ENCODE measurements around the gene C9orf85.
A peak's percentile ranks its signal among the peaks of the same experiment; 100 is the strongest.

C9orf85 gene

DNA sequence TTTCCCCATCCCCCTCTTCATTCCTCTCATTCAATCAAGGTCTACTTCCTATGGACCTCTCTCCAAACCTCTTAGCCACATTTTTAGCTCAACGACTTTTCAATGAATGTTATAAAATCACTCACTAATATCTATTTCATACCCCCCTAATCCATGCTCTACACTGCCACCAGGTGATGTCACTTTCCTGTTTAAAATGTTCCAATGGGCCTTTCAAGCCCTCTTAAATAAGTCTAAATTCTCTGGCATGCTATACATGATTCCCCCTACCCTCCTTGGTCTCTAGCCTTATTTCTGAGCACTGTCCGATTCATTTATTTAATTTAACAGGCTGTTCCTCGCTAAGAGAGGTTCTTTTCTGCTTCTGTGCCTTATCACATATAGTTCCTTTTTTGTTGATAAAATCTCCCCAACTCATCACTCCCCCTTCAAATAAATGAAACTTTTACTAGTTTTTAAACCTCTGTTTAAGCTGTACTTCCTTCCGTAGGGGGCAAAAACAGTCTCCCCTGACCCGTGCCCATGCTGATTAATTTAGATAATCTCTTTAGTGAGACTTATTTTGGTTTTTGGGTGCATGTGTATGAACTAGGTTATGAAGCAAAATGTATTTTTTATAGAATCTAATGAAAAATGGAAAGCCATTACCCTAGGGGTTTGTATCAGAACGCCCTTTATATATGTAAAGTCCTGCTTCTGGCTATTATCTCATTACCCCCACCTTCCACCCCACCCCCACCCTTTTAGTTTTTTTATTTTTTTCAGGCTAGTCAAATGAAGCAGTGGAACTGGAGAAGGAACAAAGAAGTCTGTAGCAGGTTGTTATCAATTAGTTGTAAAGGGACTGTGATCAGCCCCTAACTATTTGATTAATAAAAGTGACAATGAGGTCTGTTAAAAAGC lies 9.5 kb upstream of the C9orf85 start:
- no peak for DNase-seq (ENCODE audit: low read depth)
- TF ChIP-seq, protein P1, sequence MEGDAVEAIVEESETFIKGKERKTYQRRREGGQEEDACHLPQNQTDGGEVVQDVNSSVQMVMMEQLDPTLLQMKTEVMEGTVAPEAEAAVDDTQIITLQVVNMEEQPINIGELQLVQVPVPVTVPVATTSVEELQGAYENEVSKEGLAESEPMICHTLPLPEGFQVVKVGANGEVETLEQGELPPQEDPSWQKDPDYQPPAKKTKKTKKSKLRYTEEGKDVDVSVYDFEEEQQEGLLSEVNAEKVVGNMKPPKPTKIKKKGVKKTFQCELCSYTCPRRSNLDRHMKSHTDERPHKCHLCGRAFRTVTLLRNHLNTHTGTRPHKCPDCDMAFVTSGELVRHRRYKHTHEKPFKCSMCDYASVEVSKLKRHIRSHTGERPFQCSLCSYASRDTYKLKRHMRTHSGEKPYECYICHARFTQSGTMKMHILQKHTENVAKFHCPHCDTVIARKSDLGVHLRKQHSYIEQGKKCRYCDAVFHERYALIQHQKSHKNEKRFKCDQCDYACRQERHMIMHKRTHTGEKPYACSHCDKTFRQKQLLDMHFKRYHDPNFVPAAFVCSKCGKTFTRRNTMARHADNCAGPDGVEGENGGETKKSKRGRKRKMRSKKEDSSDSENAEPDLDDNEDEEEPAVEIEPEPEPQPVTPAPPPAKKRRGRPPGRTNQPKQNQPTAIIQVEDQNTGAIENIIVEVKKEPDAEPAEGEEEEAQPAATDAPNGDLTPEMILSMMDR (conservative IDR thresholded peaks at IDR 0.05; ENCODE audit: control insufficient read depth, insufficient read depth, low read depth, low read length) = no peak
- H3K4me3 ChIP-seq (ENCODE audit: control insufficient read depth, low read depth, low read length) = no peak overlapping the region

DNA sequence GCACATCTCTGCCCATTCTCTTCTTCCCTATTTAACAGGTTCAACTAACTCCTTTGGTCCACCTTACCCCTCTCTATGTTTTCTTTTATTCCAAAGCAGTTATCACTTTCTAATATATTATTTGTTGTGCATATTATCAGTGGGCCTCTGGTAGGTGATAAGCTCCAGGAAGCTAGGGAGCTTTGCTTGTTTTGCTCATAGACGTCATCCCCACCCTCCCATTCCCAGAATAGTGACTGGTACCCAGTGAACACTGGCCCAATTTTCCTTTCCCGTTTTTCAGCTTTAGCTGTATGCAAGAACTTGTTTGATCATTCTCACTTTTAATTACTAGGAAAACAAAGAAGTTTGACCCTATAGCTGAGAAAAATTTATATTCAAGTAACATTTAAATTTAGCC lies 7.4 kb upstream of the C9orf85 start:
- no peak for DNase-seq (ENCODE audit: low read depth)
- TF ChIP-seq, protein P1 (conservative IDR thresholded peaks at IDR 0.05; ENCODE audit: control insufficient read depth, insufficient read depth, low read depth, low read length) = no peak
- H3K4me3 ChIP-seq (ENCODE audit: control insufficient read depth, low read depth, low read length) = no peak overlapping the region

DNA sequence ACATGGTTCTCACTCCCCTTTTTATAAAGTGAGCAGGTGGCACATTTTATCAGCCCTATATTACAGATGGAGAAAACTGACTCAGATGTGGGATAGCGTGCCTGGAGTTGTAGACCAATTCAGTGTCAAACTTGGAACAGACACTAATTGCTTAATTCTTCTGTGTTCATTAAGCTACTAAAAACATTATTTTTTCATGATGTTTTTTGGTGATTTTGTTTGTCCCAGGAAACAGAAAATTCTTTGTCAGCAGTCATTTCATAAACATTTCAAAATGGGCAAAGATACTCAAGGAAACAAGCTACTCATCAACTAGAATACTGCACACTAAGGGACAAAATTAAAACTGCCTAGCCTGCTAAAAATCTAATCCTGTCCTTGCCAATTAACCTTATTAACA lies 2.6 kb upstream of the C9orf85 start:
- DNase-seq (ENCODE audit: low read depth) = no peak
- peak overlapping the region; percentile 96 for H3K4me3 ChIP-seq (ENCODE audit: control insufficient read depth, low read depth, low read length)
- TF ChIP-seq, protein P1 (conservative IDR thresholded peaks at IDR 0.05; ENCODE audit: control insufficient read depth, insufficient read depth, low read depth, low read length) = no peak

DNA sequence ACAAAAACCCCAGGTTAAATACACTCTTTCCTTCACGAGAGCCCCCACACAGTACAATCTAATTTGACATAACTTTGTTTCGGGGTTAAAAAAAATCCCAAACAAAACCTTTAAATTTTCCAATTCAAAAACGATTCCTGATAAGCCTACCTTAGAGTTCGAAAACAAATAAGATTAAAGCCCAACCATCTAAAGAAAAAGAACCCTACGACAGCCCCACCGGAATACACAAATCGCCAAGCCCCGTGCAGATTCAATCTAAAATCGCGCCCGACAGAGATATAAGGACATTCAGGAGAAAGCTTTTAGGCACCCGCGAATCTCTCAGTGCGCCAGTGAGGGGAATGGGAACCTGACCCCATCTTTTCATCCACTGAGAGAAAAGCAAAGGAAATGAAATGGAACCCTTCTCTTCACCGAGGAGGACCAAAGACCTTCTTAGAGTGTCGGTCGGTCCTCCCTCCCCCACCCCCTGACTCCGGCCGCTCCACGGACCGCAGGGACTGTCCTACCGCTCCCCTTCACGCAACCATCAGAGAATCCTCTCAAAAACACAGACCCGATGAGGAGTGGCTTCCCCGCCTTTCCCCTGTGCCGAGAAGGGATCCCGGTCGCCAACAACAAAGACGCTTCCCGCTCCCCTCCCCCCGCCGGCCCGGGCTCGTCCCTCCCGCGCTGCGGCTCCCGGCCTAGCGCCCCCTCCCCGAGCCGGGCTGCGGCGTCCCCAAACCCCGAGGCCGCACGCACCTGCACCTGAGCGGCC lies 1.4 kb upstream of the C9orf85 start:
- TF ChIP-seq, protein P1 (conservative IDR thresholded peaks at IDR 0.05; ENCODE audit: control insufficient read depth, insufficient read depth, low read depth, low read length) = no peak
- peak; percentile 29 for DNase-seq (ENCODE audit: low read depth)
- H3K4me3 ChIP-seq (ENCODE audit: control insufficient read depth, low read depth, low read length) = peak overlapping the region; percentile 96

DNA sequence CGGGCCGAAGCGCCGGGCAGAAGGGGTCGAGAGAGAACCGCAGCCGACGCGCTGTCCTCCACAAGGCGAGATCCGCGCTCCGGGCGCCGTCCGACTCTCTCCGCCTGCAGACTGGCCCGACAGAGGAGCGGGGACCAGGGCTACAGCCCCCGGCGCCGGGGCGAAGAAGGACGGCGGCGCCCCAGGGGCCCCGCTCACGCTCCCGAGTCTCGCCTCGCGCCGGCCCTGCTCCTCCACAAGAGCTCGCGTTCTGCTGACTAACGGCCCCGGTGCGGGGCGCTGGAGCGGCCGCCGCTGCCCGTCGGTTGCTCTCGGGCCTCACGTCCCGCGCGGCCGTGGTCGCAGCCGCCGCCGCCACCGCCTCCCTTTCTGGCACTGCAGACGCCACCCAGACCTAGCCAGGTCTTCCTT lies 784 bp upstream of the C9orf85 start:
- TF ChIP-seq, protein P1 (conservative IDR thresholded peaks at IDR 0.05; ENCODE audit: control insufficient read depth, insufficient read depth, low read depth, low read length) = no peak
- H3K4me3 ChIP-seq (ENCODE audit: control insufficient read depth, low read depth, low read length) = peak overlapping the region; percentile 96
- no peak for DNase-seq (ENCODE audit: low read depth)

DNA sequence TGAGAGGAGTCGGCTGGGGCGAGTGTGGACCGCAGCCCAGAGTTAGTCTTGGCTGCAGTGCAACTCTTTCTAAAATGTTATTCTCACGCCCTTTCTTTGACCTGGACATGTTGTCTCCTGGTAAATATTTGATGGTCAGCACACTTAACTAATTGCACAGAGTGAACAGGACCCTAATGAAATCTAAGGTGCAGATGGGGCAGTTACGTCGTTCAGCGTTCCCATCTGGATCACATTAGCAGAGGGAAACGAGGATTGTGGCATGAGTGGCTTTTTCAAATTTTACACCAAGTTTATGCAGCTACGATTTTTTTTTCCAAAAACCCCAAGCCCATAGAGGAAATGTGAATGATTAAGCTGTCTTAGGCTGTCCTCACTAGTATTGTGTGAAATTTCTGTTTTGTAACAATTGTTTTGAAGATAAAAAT lies 483 bp downstream of the C9orf85 start:
- TF ChIP-seq, protein P1 (conservative IDR thresholded peaks at IDR 0.05; ENCODE audit: control insufficient read depth, insufficient read depth, low read depth, low read length) = no peak
- DNase-seq (ENCODE audit: low read depth) = peak; percentile 69
- H3K4me3 ChIP-seq (ENCODE audit: control insufficient read depth, low read depth, low read length) = peak overlapping the region; percentile 96
